ENCODE measurements around the gene PIGW.

PIGW gene

GRCh38 chr17:36586138-36586537 is 51.4 kb downstream of the PIGW start:
- Histone ChIP-seq H3K9me3 (ENCODE audit: control insufficient read depth, low read length) (no peaks in the 10 kb centered on the region), H3K27ac (ENCODE audit: low read depth, low read length, severe bottlenecking) (no peak overlapping the region), H3K36me3 (ENCODE audit: control insufficient read depth, insufficient read depth, low read length) (peaks cover 79% of the 10 kb centered on the region), H3K4me3 (ENCODE audit: extremely low read depth, insufficient read depth, low read length, poor library complexity, severe bottlenecking) (no peak overlapping the region), H3K4me1 (ENCODE audit: control insufficient read depth, insufficient read depth, low read length, poor library complexity, severe bottlenecking) (no peaks in the 10 kb centered on the region)
- WGBS, 2 experiments (ENCODE audit: insufficient coverage in 2 of 2) = 100% methylated on average over 1 to 2 of the region's 2 CpGs
